ENCODE results near the gene STPG4. TPM values are rescaled to one million over a fixed set of nuclear protein-coding genes. Genes with fewer than 3 reads are reported as not detected.

The STPG4 gene
- total RNA-seq, 1 experiment from 2014 or later, result 0.13 TPM

- Histone ChIP-seq H4K20me1 (ENCODE audit: control insufficient read depth, insufficient read depth, insufficient read length) (no peaks in the 10 kb centered on the region), H3K9me3 (ENCODE audit: control insufficient read depth, low read depth, low read length) (no peaks in the 10 kb centered on the region), H3K18ac (ENCODE audit: insufficient read length, low read depth, low read length) (no peak overlapping the region), H2BK15ac (ENCODE audit: low read depth, low read length) (no peak overlapping the region), H3K27ac (ENCODE audit: insufficient read length, low read depth, low read length) (no peak overlapping the region), H3K79me2 (ENCODE audit: insufficient read depth, low read length) (no peaks in the 10 kb centered on the region), H3K4me2 (ENCODE audit: insufficient read depth, insufficient read length, low read length) (no peak overlapping the region), H3K27me3 (ENCODE audit: insufficient read depth, low read length) (no peaks in the 10 kb centered on the region; the same call in 1 of the 2 replicates), H3K56ac (ENCODE audit: insufficient read length, low read depth, low read length) (no peak overlapping the region), H3K79me1 (ENCODE audit: insufficient read depth, low read depth, low read length, poor library complexity, severe bottlenecking) (no peaks in the 10 kb centered on the region), H2AFZ (ENCODE audit: low read length) (no peak overlapping the region), H4K8ac (replicated peaks; ENCODE audit: insufficient read length, low read depth, low read length) (no peak overlapping the region), H2BK120ac (ENCODE audit: low read depth, low read length, poor library complexity, severe bottlenecking) (no peak overlapping the region), H3K23ac (ENCODE audit: insufficient read length, low read depth, low read length) (no peak overlapping the region), H4K91ac (ENCODE audit: insufficient read length, low read depth, low read length) (no peak overlapping the region), H2BK20ac (ENCODE audit: low read depth, low read length, poor library complexity, severe bottlenecking) (no peak overlapping the region), H2BK5ac (ENCODE audit: insufficient read length, low read length) (no peak overlapping the region), H3K4me1 (ENCODE audit: insufficient read depth, low read length) (no peaks in the 10 kb centered on the region), H2AK5ac (ENCODE audit: insufficient read length, low read length) (no peak overlapping the region), H3K14ac (ENCODE audit: insufficient read depth, low read length) (no peak overlapping the region), H3K9ac (ENCODE audit: extremely low read depth, insufficient read length, low read length) (no peak overlapping the region), H3K23me2 (ENCODE audit: insufficient read length, low read depth, low read length, poor library complexity, severe bottlenecking) (no peaks in the 10 kb centered on the region), H3T11ph (ENCODE audit: low read length) (no peak overlapping the region), H4K5ac (ENCODE audit: insufficient read length, low read depth, low read length) (no peak overlapping the region), H2BK12ac (ENCODE audit: insufficient read length, low read depth, low read length) (no peak overlapping the region), H3K4ac (ENCODE audit: low read depth, low read length) (no peak overlapping the region)
- H3K27me3 Mint-ChIP-seq (ENCODE audit: low read depth), result peaks cover 11% of the 10 kb centered on the region
- no peaks in the 10 kb centered on the region for H3K9me3 Mint-ChIP-seq
- WGBS (ENCODE audit: extremely low coverage, insufficient read length, low lambda C conversion rate), result no CpG with 5 or more reads among the region's 6 CpGs
- no peak for DNase-seq
- H3K4me1 Mint-ChIP-seq, result peaks cover 20 to 28% of the 10 kb centered on the region in 2 experiments
- H3K4me3 Mint-ChIP-seq, result no peak overlapping the region
- H3K27ac Mint-ChIP-seq, result no peak overlapping the region
- TF ChIP-seq CTCF (conservative IDR thresholded peaks at IDR 0.05), result no peak
- H3K36me3 Mint-ChIP-seq (ENCODE audit: insufficient read depth in 1 of 3, low read depth in 3 of 3), result no peaks in the 10 kb centered on the region
These were observed 68.5 kb downstream of the STPG4 start for GRCh38 chr2:47086571-47086970.
